Measurements from ENCODE around the gene OSTC. TPM values are rescaled to one million over a fixed set of nuclear protein-coding genes. Genes with fewer than 3 reads are reported as not detected.

The OSTC gene
- polyA plus RNA-seq, 1 experiment = 172 TPM

DNA sequence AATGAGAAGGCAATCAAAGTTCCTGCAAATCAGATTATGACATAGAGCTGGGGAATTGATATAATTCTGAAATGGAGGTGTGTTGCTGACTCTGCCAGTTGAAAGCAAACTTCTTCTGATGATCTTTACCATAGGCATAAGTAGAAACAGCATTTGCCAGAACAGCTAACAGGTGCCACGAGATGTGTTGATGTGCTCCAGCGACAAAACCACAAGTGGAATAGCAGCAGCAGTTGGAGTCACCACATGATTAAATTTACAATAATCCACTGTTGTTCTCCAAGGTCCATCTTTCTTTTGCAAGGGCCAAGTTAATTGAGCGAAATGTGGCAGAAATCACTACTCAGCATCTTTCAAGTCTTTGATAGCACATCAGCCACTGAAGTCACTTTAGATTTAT, 3.7 kb upstream of the OSTC start:
- Histone ChIP-seq H3K27me3 (ENCODE audit: control insufficient read depth, insufficient read depth, low read length) (no peaks in the 10 kb centered on the region), H3K4me3 (ENCODE audit: low read depth, low read length) (no peak overlapping the region), H3K36me3 (ENCODE audit: control insufficient read depth, insufficient read depth, low read length) (no peaks in the 10 kb centered on the region)
- POLR2A ChIA-PET = no interaction called here
- no peak for DNase-seq (ENCODE audit: low read depth)
- CTCF ChIA-PET = interaction anchor here (0.7 to 1.6 kb wide), 2 partner anchors 17 to 74 kb away, joined by 3 to 4 read pairs; no protein-coding TSS in a partner anchor
- TF ChIP-seq, protein P1, sequence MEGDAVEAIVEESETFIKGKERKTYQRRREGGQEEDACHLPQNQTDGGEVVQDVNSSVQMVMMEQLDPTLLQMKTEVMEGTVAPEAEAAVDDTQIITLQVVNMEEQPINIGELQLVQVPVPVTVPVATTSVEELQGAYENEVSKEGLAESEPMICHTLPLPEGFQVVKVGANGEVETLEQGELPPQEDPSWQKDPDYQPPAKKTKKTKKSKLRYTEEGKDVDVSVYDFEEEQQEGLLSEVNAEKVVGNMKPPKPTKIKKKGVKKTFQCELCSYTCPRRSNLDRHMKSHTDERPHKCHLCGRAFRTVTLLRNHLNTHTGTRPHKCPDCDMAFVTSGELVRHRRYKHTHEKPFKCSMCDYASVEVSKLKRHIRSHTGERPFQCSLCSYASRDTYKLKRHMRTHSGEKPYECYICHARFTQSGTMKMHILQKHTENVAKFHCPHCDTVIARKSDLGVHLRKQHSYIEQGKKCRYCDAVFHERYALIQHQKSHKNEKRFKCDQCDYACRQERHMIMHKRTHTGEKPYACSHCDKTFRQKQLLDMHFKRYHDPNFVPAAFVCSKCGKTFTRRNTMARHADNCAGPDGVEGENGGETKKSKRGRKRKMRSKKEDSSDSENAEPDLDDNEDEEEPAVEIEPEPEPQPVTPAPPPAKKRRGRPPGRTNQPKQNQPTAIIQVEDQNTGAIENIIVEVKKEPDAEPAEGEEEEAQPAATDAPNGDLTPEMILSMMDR (IDR thresholded peaks at IDR 0.05; ENCODE audit: insufficient read depth, low read depth, low read length) = no peak

GRCh38 chr4:108649863-108650211, 562 bp upstream of the OSTC start:
- no peak for DNase-seq (ENCODE audit: low read depth)
- Histone ChIP-seq H3K4me3 (ENCODE audit: low read depth, low read length) (peak overlapping the region; percentile 23), H3K36me3 (ENCODE audit: control insufficient read depth, insufficient read depth, low read length) (no peaks in the 10 kb centered on the region), H3K27me3 (ENCODE audit: control insufficient read depth, insufficient read depth, low read length) (no peaks in the 10 kb centered on the region)
- ChIA-PET POLR2A (interaction anchor here (0.6 kb wide), 2 partner anchors 25 to 588 kb away, joined by 5 to 9 read pairs; no protein-coding TSS in a partner anchor), CTCF (interaction anchor here (0.9 to 2.6 kb wide), 5 partner anchors 10 to 756 kb away, joined by 3 to 9 read pairs (median 5); no protein-coding TSS in a partner anchor)
- TF ChIP-seq, protein P1 (IDR thresholded peaks at IDR 0.05; ENCODE audit: insufficient read depth, low read depth, low read length) = no peak

DNA sequence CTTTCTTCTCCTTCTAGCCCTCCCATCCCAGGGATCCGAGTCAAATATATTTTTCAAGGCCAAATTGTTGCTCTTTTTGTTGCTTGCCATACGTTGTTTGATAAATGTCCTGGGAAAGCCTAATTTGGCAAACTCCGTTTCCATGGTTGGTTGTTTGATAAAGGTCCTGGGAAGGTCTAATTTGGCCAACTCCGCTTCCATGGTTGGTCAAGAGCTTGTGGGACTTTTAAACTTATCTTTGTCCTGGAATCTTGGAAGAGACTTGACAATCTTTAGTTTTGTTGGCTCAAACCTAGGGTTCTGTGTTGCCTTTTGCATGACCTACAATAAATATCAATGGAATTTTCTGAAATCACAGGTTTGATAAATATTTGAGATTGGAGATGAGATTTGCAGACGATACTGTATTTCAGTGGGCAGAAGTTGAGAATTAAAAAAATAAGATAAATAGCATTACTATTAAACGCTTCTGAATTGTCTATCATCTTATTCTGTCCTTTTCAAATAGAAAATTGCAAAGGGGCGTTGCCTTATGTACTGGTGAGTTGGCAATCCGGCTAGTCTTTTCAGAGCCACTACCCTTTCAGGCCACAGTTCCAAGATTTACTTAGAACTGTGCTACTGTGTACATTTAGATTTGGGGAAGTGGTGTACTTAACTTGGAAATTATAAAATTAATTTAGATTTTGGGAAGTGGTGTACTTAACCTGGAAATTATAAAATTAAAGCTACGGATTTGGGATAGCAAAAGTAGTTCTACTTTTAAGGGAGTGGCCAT, 804 bp downstream of the OSTC start:
- ChIA-PET POLR2A (no interaction called here), CTCF (interaction anchor here (1.0 to 2.6 kb wide), 2 partner anchors 12 to 28 kb away, joined by 3 to 9 read pairs; no protein-coding TSS in a partner anchor)
- Histone ChIP-seq H3K4me3 (ENCODE audit: low read depth, low read length) (peak overlapping the region; percentile 77), H3K27me3 (ENCODE audit: control insufficient read depth, insufficient read depth, low read length) (no peaks in the 10 kb centered on the region), H3K36me3 (ENCODE audit: control insufficient read depth, insufficient read depth, low read length) (no peaks in the 10 kb centered on the region)
- DNase-seq (ENCODE audit: low read depth) = no peak
- TF ChIP-seq, protein P1 (IDR thresholded peaks at IDR 0.05; ENCODE audit: insufficient read depth, low read depth, low read length) = no peak

- TF ChIP-seq, protein P1 (IDR thresholded peaks at IDR 0.05; ENCODE audit: insufficient read depth, low read depth, low read length) = no peak
- DNase-seq (ENCODE audit: low read depth) = no peak
- ChIA-PET POLR2A (no interaction called here), CTCF (interaction anchor here (0.6 to 1.1 kb wide), 2 partner anchors 20 to 90 kb away, joined by 3 to 4 read pairs; no protein-coding TSS in a partner anchor)
- Histone ChIP-seq H3K27me3 (ENCODE audit: control insufficient read depth, insufficient read depth, low read length) (no peaks in the 10 kb centered on the region), H3K4me3 (ENCODE audit: low read depth, low read length) (no peak overlapping the region), H3K36me3 (ENCODE audit: control insufficient read depth, insufficient read depth, low read length) (peaks cover 10% of the 10 kb centered on the region)
Observed at GRCh38 chr4:108662629-108663028, 12.2 kb downstream of the OSTC start.

- ChIA-PET POLR2A (no interaction called here), CTCF (interaction anchor here (0.6 kb wide), 1 partner anchor 146 kb away, joined by 4 read pairs; no protein-coding TSS in a partner anchor)
- H3K36me3 ChIP-seq (ENCODE audit: control insufficient read depth, insufficient read depth, low read length) = no peaks in the 10 kb centered on the region
- DNase-seq (ENCODE audit: low read depth) = no peak
- H3K4me3 ChIP-seq (ENCODE audit: low read depth, low read length) = no peak overlapping the region
- H3K27me3 ChIP-seq (ENCODE audit: control insufficient read depth, insufficient read depth, low read length) = no peaks in the 10 kb centered on the region
- TF ChIP-seq, protein P1 (IDR thresholded peaks at IDR 0.05; ENCODE audit: insufficient read depth, low read depth, low read length) = no peak
Observed at GRCh38 chr4:108674356-108674977, 24.1 kb downstream of the OSTC start.

All from BJ (cell line).